ENCODE results near the gene TSC1.

- no peak for TF ChIP-seq CTCF (IDR thresholded peaks at IDR 0.05)
- no peak for TF ChIP-seq EP300 (IDR thresholded peaks at IDR 0.05)
- TF ChIP-seq POLR2A (IDR thresholded peaks at IDR 0.05) = no peak
Observed at GRCh38 chr9:132857031-132857430, 87.4 kb downstream of the TSC1 start.
